Nephron progenitor cell (in vitro differentiated cells): Measurements from ENCODE around the gene ACSF3.

Source experiments
- DNase-seq: peaks from one replicate; pipeline ENCODE4 v3.0.0; 2021
- H3K27ac Mint-ChIP-seq: 2 replicates; pipeline ENCODE4 v1.8.0; 2021; ENCODE audit warnings: mild to moderate bottlenecking, moderate library complexity, mixed read lengths
- H3K27me3 Mint-ChIP-seq: 2 replicates; pipeline ENCODE4 v1.8.0; 2021; ENCODE audit warnings: mild to moderate bottlenecking, low read depth, mixed read lengths; ENCODE audit not compliant: poor library complexity
- H3K36me3 Mint-ChIP-seq: 2 replicates; pipeline ENCODE4 v1.8.0; 2021; ENCODE audit warnings: low read depth, mixed read lengths
- H3K4me1 Mint-ChIP-seq: 2 replicates; pipeline ENCODE4 v1.8.0; 2021; ENCODE audit warnings: mixed read lengths
- H3K4me3 Mint-ChIP-seq: 2 replicates; pipeline ENCODE4 v1.8.0; 2021; ENCODE audit warnings: mild to moderate bottlenecking, moderate library complexity, mixed read lengths
- H3K9me3 Mint-ChIP-seq: 2 replicates; pipeline ENCODE4 v1.8.0; 2021; ENCODE audit warnings: mild to moderate bottlenecking, moderate library complexity, mixed read lengths
- CTCF ChIP-seq: fragments of 200-600 bp; sonication (generic); IDR thresholded peaks from 2 replicates; pipeline ENCODE4 v1.5.0; 2021; ENCODE audit warnings: antibody characterized with exemption

Gene ACSF3

GRCh38 chr16:89080196-89080853 lies 13.3 kb upstream of the ACSF3 start:
- no peak overlapping the region for H3K27ac Mint-ChIP-seq
- no peak overlapping the region for H3K4me3 Mint-ChIP-seq
- no peak for DNase-seq
- H3K36me3 Mint-ChIP-seq: no peaks in the 10 kb centered on the region
- peaks cover 4% of the 10 kb centered on the region for H3K4me1 Mint-ChIP-seq
- H3K27me3 Mint-ChIP-seq: peaks cover 28% of the 10 kb centered on the region
- TF ChIP-seq CTCF: no peak
- peaks cover 23% of the 10 kb centered on the region for H3K9me3 Mint-ChIP-seq

- no peak overlapping the region for H3K4me3 Mint-ChIP-seq
- no peak for DNase-seq
- H3K27me3 Mint-ChIP-seq: peaks cover 38% of the 10 kb centered on the region
- no peaks in the 10 kb centered on the region for H3K36me3 Mint-ChIP-seq
- H3K27ac Mint-ChIP-seq: no peak overlapping the region
- TF ChIP-seq CTCF: no peak
- peaks cover 4% of the 10 kb centered on the region for H3K4me1 Mint-ChIP-seq
- peaks cover 12% of the 10 kb centered on the region for H3K9me3 Mint-ChIP-seq
Measured at GRCh38 chr16:89081556-89081955, 12.1 kb upstream of the ACSF3 start.

- peaks cover 4% of the 10 kb centered on the region for H3K4me1 Mint-ChIP-seq
- H3K27me3 Mint-ChIP-seq: peaks cover 57% of the 10 kb centered on the region
- no peak for DNase-seq
- H3K4me3 Mint-ChIP-seq: no peak overlapping the region
- TF ChIP-seq CTCF: no peak
- H3K27ac Mint-ChIP-seq: peak overlapping the region; percentile 81
- H3K9me3 Mint-ChIP-seq: peaks cover 15% of the 10 kb centered on the region
- H3K36me3 Mint-ChIP-seq: no peaks in the 10 kb centered on the region
Measured at GRCh38 chr16:89084411-89084810, 9.2 kb upstream of the ACSF3 start.

GRCh38 chr16:89084814-89085612 lies 8.6 kb upstream of the ACSF3 start:
- DNase-seq: no peak
- peaks cover 15% of the 10 kb centered on the region for H3K9me3 Mint-ChIP-seq
- no peak overlapping the region for H3K4me3 Mint-ChIP-seq
- H3K4me1 Mint-ChIP-seq: peaks cover 4% of the 10 kb centered on the region
- H3K27ac Mint-ChIP-seq: no peak overlapping the region
- no peak for TF ChIP-seq CTCF
- H3K36me3 Mint-ChIP-seq: no peaks in the 10 kb centered on the region
- H3K27me3 Mint-ChIP-seq: peaks cover 59% of the 10 kb centered on the region

- H3K4me3 Mint-ChIP-seq: no peak overlapping the region
- peaks cover 4% of the 10 kb centered on the region for H3K4me1 Mint-ChIP-seq
- no peak for DNase-seq
- no peak overlapping the region for H3K27ac Mint-ChIP-seq
- H3K9me3 Mint-ChIP-seq: peaks cover 15% of the 10 kb centered on the region
- no peaks in the 10 kb centered on the region for H3K36me3 Mint-ChIP-seq
- TF ChIP-seq CTCF: no peak
- peaks cover 65% of the 10 kb centered on the region for H3K27me3 Mint-ChIP-seq
Measured at GRCh38 chr16:89085755-89086154, 7.9 kb upstream of the ACSF3 start.
